Thyroid gland (tissue), 4 donors: ENCODE results near the gene CMC2.

ENCODE experiments used
- CTCF ChIP-seq, 6 experiments: fragments of 200-600 bp in 3 of 6; fragments of 450-650 bp in 3 of 6; sonication (generic) in 3 of 6; IDR thresholded peaks; one replicate each; pipeline ENCODE4 v1.5.1; 2016 to 2019; ENCODE audit warnings: antibody characterized with exemption in 6 of 6, mild to moderate bottlenecking in 2 of 6, inconsistent platforms in 1 of 6, moderate library complexity in 1 of 6
- POLR2A ChIP-seq, 2 donors: fragments of 450-650 bp; IDR thresholded peaks; one replicate each; pipeline ENCODE4 v1.6.1; 2017; ENCODE audit warnings: antibody characterized with exemption in 2 of 2, mild to moderate bottlenecking in 2 of 2, moderate library complexity in 1 of 2

DNA sequence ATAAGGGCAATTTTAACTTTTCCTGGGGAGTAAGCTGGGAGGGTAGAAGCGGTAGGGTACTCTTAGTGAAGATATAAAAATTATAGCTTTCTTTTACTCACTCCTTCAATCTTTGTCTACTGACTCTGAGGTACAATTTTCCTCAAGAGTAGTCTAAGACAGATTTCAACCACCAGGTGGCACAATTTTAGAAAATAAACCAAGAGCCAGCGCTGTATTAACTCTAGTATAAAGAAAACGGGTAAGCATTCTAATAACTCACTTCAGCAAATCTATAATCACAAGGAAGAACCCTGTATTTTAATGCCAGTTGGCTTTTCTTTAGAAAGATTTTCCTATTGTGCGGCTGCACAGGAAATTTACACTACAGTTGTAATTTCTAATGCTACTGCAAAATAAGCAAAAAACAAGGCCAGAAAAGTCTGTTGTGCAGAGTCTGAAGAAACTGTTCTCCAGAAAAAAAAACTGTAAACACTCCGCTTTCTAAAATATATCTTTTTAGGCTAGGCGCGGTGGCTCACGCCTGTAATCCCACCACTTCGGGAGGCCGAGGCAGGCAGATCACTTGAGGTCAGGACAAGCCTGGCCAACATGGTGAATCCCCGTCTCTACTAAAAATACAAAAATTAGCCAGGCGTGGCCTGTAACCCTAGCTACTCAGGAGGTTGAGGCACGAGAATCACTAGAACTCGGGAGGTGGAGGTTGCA is 1.9 kb downstream of the CMC2 start:
- no peak for TF ChIP-seq POLR2A (IDR thresholded peaks at IDR 0.05)
- peak in 5 of 6 experiments; percentile 10 to 71 (median 62) for TF ChIP-seq CTCF (IDR thresholded peaks at IDR 0.05)
